Measurements from ENCODE around the gene ZNF732. TPM values are rescaled to one million over a fixed set of nuclear protein-coding genes. Genes with fewer than 3 reads are reported as not detected.

The ZNF732 gene
- total RNA-seq, 1 experiment from 2014 or later = not detected

DNA sequence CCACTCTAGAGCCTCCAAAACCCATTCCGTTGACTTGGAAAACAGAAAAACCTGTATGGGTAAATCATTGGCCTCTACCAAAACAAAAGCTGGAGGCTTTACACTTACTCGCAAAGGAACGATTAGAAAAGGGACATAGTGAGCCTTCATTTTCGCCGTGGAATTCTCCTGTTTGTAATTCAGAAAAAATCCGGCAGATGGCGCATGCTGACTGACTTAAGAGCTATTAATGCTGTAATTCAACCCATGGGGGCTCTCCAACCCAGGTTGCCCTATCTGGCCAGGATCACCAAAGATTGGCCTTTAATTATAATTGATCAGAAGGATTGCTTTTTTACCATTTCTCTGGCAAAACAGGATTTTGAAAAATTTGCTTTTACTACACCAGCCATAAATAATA, 60.8 kb downstream of the ZNF732 start:
- Histone ChIP-seq H3K4me1 (ENCODE audit: control insufficient read depth, insufficient read depth, low read length) (no peaks in the 10 kb centered on the region), H3K9me3 (ENCODE audit: control insufficient read depth, insufficient read depth, low read depth, low read length) (peaks cover 7% of the 10 kb centered on the region; the same call in 1 of the 2 replicates), H3K36me3 (ENCODE audit: control insufficient read depth, insufficient read depth, low read length) (no peaks in the 10 kb centered on the region), H3K27ac (ENCODE audit: low read length) (no peak overlapping the region), H3K4me3 (ENCODE audit: low read depth in 2 of 2, low read length in 2 of 2) (no peak overlapping the region), H3K27me3 (ENCODE audit: control insufficient read depth, insufficient read depth, low read length) (no peaks in the 10 kb centered on the region)
- in situ Hi-C loops (cut with HindIII; ENCODE audit: low pct_unique_long_range_greater_than_20kb, low sequenced_read_pairs) (no loop called here), intact Hi-C loops (cut with micrococcal nuclease; ENCODE audit: unreplicated experiment) (no loop called here)
- ATAC-seq (no peak), DNase-seq (ENCODE audit: low read depth, low spot score) (peak; percentile 15)
- POLR2A ChIA-PET = no interaction called here
- CTCF ChIA-PET = no interaction called here
- TF ChIP-seq CTCF (IDR thresholded peaks at IDR 0.05) (peak; percentile 52), TCF7L2 (IDR thresholded peaks at IDR 0.05; ENCODE audit: low read depth, low read length) (no peak), POLR2AphosphoS5 (IDR thresholded peaks at IDR 0.05; ENCODE audit: low read depth, low read length) (no peak), SIN3A (IDR thresholded peaks at IDR 0.05; ENCODE audit: borderline replicate concordance, insufficient read depth, low read depth, low read length) (no peak)
- TF ChIP-seq, protein P1, sequence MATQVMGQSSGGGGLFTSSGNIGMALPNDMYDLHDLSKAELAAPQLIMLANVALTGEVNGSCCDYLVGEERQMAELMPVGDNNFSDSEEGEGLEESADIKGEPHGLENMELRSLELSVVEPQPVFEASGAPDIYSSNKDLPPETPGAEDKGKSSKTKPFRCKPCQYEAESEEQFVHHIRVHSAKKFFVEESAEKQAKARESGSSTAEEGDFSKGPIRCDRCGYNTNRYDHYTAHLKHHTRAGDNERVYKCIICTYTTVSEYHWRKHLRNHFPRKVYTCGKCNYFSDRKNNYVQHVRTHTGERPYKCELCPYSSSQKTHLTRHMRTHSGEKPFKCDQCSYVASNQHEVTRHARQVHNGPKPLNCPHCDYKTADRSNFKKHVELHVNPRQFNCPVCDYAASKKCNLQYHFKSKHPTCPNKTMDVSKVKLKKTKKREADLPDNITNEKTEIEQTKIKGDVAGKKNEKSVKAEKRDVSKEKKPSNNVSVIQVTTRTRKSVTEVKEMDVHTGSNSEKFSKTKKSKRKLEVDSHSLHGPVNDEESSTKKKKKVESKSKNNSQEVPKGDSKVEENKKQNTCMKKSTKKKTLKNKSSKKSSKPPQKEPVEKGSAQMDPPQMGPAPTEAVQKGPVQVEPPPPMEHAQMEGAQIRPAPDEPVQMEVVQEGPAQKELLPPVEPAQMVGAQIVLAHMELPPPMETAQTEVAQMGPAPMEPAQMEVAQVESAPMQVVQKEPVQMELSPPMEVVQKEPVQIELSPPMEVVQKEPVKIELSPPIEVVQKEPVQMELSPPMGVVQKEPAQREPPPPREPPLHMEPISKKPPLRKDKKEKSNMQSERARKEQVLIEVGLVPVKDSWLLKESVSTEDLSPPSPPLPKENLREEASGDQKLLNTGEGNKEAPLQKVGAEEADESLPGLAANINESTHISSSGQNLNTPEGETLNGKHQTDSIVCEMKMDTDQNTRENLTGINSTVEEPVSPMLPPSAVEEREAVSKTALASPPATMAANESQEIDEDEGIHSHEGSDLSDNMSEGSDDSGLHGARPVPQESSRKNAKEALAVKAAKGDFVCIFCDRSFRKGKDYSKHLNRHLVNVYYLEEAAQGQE (IDR thresholded peaks at IDR 0.05; ENCODE audit: insufficient read depth in 1 of 2, low read depth in 2 of 2, low read length in 1 of 2) = no peak
- BruUV-seq (replicated peaks) = no TSS peak

GRCh38 chr4:243426-243825, 61.8 kb downstream of the ZNF732 start:
- no peak for TF ChIP-seq CTCF (IDR thresholded peaks at IDR 0.05)
- no peak for TF ChIP-seq SIN3A (IDR thresholded peaks at IDR 0.05; ENCODE audit: borderline replicate concordance, insufficient read depth, low read depth, low read length)
- TF ChIP-seq, protein P1 (IDR thresholded peaks at IDR 0.05; ENCODE audit: insufficient read depth in 1 of 2, low read depth in 2 of 2, low read length in 1 of 2) = no peak
- no peak for TF ChIP-seq TCF7L2 (IDR thresholded peaks at IDR 0.05; ENCODE audit: low read depth, low read length)
- no peak for TF ChIP-seq POLR2AphosphoS5 (IDR thresholded peaks at IDR 0.05; ENCODE audit: low read depth, low read length)
- DNase-seq (ENCODE audit: low read depth, low spot score) = no peak
- ChIA-PET CTCF (no interaction called here), POLR2A (no interaction called here)
- no peaks in the 10 kb centered on the region for H3K4me1 ChIP-seq (ENCODE audit: control insufficient read depth, insufficient read depth, low read length)
- in situ Hi-C loops (cut with HindIII; ENCODE audit: low pct_unique_long_range_greater_than_20kb, low sequenced_read_pairs) = no loop called here
- H3K4me3 ChIP-seq (ENCODE audit: low read depth in 2 of 2, low read length in 2 of 2) = no peak overlapping the region
- H3K27ac ChIP-seq (ENCODE audit: low read length) = no peak overlapping the region
- no peak for ATAC-seq
- no peaks in the 10 kb centered on the region for H3K36me3 ChIP-seq (ENCODE audit: control insufficient read depth, insufficient read depth, low read length)
- H3K27me3 ChIP-seq (ENCODE audit: control insufficient read depth, insufficient read depth, low read length) = no peaks in the 10 kb centered on the region
- intact Hi-C loops (cut with micrococcal nuclease; ENCODE audit: unreplicated experiment) = no loop called here
- peaks cover 5% of the 10 kb centered on the region; the same call in 1 of the 2 replicates for H3K9me3 ChIP-seq (ENCODE audit: control insufficient read depth, insufficient read depth, low read depth, low read length)
- BruUV-seq (replicated peaks) = no TSS peak
